WERI-Rb-1 (cell line): ENCODE results near the gene CEP57L1.

Experiments used
- DNase-seq: peaks from one replicate; pipeline ENCODE4 v3.0.0-alpha.2; 2020
- H3K27ac ChIP-seq: fragments of 250-450 bp; sonication (Bioruptor Pico); 2 replicates; pipeline ENCODE4 v1.5.1; 2020; ENCODE audit warnings: mild to moderate bottlenecking, moderate library complexity
- H3K27me3 ChIP-seq: fragments of 250-450 bp; sonication (Bioruptor Pico); 2 replicates; pipeline ENCODE4 v1.5.1; 2021; ENCODE audit warnings: mild to moderate bottlenecking, low read depth, moderate library complexity; ENCODE audit not compliant: insufficient read depth, severe bottlenecking
- H3K36me3 ChIP-seq: fragments of 250-450 bp; sonication (Bioruptor Pico); 2 replicates; pipeline ENCODE4 v1.5.1; 2020; ENCODE audit warnings: mild to moderate bottlenecking, moderate library complexity
- H3K4me3 ChIP-seq: 2 replicates; pipeline ENCODE4 v1.5.1; 2011; ENCODE audit warnings: low read depth, mild to moderate bottlenecking, control low read depth, low read length
- H3K9me3 ChIP-seq: fragments of 250-450 bp; sonication (Bioruptor Pico); 2 replicates; pipeline ENCODE4 v1.5.1; 2021; ENCODE audit warnings: mild to moderate bottlenecking, moderate library complexity; ENCODE audit not compliant: severe bottlenecking
- CTCF ChIP-seq: IDR thresholded peaks from 2 replicates; pipeline ENCODE4 v1.5.1; 2011; ENCODE audit warnings: low read depth, mild to moderate bottlenecking, control low read depth, inconsistent platforms, low read length

CEP57L1 gene

DNA sequence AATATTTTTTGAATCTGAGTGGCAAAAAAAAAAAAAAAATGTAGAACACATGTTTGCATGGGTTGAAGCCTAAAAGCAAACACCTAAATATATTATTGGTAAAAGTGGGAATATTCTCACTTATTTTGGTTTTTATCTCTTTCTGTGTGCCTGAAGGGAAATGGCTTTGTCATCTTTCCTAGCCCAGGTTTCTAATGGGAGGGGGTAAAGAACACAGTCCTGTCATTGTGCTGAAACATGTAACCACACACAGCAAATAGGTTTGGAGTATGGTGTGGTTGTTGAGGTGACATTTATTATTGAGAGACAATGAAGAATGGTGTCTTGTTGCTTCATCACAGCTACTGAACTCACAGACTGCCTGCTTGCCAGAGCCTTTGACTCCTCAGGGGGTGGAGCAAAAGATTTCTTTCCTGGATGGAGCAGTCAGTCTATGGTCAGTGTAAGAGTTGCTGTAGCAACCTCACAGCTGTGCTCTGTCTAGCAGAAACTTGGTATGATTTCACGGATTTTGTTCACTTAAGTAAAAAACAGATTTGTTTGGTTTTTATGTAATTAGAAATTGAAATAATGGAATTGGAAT is 70.2 kb downstream of the CEP57L1 start:
- H3K27me3 ChIP-seq = no peaks in the 10 kb centered on the region
- no peak overlapping the region for H3K27ac ChIP-seq
- no peaks in the 10 kb centered on the region for H3K9me3 ChIP-seq
- TF ChIP-seq CTCF = no peak
- no peak for DNase-seq
- H3K36me3 ChIP-seq = no peaks in the 10 kb centered on the region
- H3K4me3 ChIP-seq = no peak overlapping the region

GRCh38 chr6:109166673-109167072 is 71.4 kb downstream of the CEP57L1 start:
- Histone ChIP-seq H3K27me3 (no peaks in the 10 kb centered on the region), H3K4me3 (no peak overlapping the region), H3K36me3 (no peaks in the 10 kb centered on the region), H3K27ac (no peak overlapping the region), H3K9me3 (no peaks in the 10 kb centered on the region)
- DNase-seq = no peak
- no peak for TF ChIP-seq CTCF

GRCh38 chr6:109167562-109167961 is 72.3 kb downstream of the CEP57L1 start:
- DNase-seq = no peak
- H3K27ac ChIP-seq = no peak overlapping the region
- TF ChIP-seq CTCF = no peak
- no peaks in the 10 kb centered on the region for H3K36me3 ChIP-seq
- H3K27me3 ChIP-seq = no peaks in the 10 kb centered on the region
- no peak overlapping the region for H3K4me3 ChIP-seq
- H3K9me3 ChIP-seq = no peaks in the 10 kb centered on the region

- H3K9me3 ChIP-seq = no peaks in the 10 kb centered on the region
- DNase-seq = no peak
- no peak overlapping the region for H3K4me3 ChIP-seq
- no peaks in the 10 kb centered on the region for H3K36me3 ChIP-seq
- H3K27ac ChIP-seq = no peak overlapping the region
- no peak for TF ChIP-seq CTCF
- H3K27me3 ChIP-seq = no peaks in the 10 kb centered on the region
Observed at GRCh38 chr6:109170333-109170732, 75.0 kb downstream of the CEP57L1 start.

DNA sequence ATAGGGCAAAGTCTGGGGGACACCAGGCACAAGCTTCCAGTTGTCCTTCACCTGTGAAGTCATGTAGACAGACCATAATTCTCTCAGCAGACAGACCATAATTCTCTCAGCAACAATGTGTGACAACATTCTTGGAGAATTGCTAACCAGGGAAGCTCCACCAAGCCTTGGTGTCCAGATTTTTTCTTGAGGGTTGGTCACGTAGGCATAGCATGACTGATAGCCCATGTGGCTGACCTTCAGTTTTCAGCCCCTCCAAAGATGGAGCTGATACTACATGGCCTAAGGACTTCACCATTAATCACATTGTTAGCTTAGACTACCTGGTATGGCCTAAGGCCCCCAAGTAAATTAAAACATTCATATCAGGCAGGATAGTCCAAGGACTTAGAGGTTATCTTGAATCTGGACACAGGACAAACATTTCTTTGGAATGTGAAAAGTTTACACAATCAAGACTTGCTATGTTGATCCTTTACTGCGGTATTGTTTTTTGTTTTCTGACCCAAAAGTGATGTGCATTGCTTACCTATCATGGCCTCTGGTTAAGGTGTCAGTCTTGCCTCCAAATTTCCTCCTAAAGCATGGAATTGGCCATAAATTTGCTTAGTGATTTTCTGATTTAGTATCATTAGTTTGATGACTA is 76.9 kb downstream of the CEP57L1 start:
- no peak for DNase-seq
- Histone ChIP-seq H3K9me3 (no peaks in the 10 kb centered on the region), H3K36me3 (no peaks in the 10 kb centered on the region), H3K27me3 (no peaks in the 10 kb centered on the region), H3K4me3 (no peak overlapping the region), H3K27ac (no peak overlapping the region)
- TF ChIP-seq CTCF = no peak

- H3K4me3 ChIP-seq = no peak overlapping the region
- no peak for TF ChIP-seq CTCF
- H3K27me3 ChIP-seq = no peaks in the 10 kb centered on the region
- H3K27ac ChIP-seq = no peak overlapping the region
- no peaks in the 10 kb centered on the region for H3K9me3 ChIP-seq
- no peak for DNase-seq
- H3K36me3 ChIP-seq = no peaks in the 10 kb centered on the region
Observed at GRCh38 chr6:109174916-109175315, 79.6 kb downstream of the CEP57L1 start.
